Measurements from ENCODE around the gene ZNF217.

ZNF217 gene

GRCh38 chr20:53517146-53517545 is 76.5 kb downstream of the ZNF217 start:
- Histone ChIP-seq H3K27me3 (ENCODE audit: control insufficient read depth, low read length) (peaks cover 4% of the 10 kb centered on the region; the same call in 1 of the 2 replicates), H3K9me3 (ENCODE audit: control insufficient read depth, insufficient read depth, low read length) (no peaks in the 10 kb centered on the region), H3K36me3 (ENCODE audit: control insufficient read depth, low read length) (no peaks in the 10 kb centered on the region), H3K4me3 (ENCODE audit: low read length) (no peak overlapping the region), H3K79me2 (ENCODE audit: control insufficient read depth, low read length) (no peaks in the 10 kb centered on the region), H3K27ac (ENCODE audit: low read depth, low read length) (no peak overlapping the region), H3K9me2 (replicated peaks; ENCODE audit: control insufficient read depth, low read length) (no peaks in the 10 kb centered on the region), H3K4me1 (ENCODE audit: control insufficient read depth, low read length) (no peaks in the 10 kb centered on the region), H3F3A (ENCODE audit: control insufficient read depth, insufficient read depth) (no peaks in the 10 kb centered on the region), H3K4me2 (ENCODE audit: low read length) (no peak overlapping the region), H4K20me1 (ENCODE audit: control insufficient read depth, insufficient read depth, low read depth, low read length) (no peaks in the 10 kb centered on the region)
- TF ChIP-seq CTCF (IDR thresholded peaks at IDR 0.05; ENCODE audit: low read depth, low read length, poor library complexity, severe bottlenecking) (no peak), EZH2phosphoT487 (IDR thresholded peaks at IDR 0.05; ENCODE audit: borderline replicate concordance, low read length) (no peak)
